ENCODE measurements around the gene ARF3. TPM values are rescaled to one million over a fixed set of nuclear protein-coding genes. Genes with fewer than 3 reads are reported as not detected.

The ARF3 gene
- total and polyA plus RNA-seq, 9 of the 15 experiments (the other 6 are each of a cell fraction or from before 2014, with no cell fraction given) = 5.9 to 170 (median 64.4) TPM

DNA sequence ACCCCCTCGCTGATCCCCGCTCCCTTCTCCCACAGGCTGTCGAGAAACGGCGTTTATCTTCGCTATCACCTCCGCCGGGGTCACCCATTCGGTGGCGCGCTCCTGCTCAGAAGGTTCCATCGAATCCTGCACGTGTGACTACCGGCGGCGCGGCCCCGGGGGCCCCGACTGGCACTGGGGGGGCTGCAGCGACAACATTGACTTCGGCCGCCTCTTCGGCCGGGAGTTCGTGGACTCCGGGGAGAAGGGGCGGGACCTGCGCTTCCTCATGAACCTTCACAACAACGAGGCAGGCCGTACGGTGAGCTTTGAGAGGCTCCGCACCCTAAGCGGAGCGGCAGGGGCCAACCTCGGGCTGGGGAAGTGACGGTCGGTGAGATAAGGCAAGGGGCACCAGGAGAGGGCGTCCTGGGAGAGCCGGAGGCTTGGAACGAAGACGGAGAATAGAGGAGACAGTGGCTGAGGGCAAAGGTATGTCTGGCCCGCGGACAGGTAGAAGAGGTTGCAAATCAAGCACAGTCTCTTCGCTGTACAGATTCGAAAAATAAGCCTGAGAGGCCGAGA lies 23.2 kb upstream of the ARF3 start:
- H3K36me3 ChIP-seq (ENCODE audit: control insufficient read depth, insufficient read depth, low read length) = no peaks in the 10 kb centered on the region
- DNase-seq (ENCODE audit: extremely low read depth in 1 of 4, low spot score in 3 of 4) = peak in 2 of 4 experiments; percentile 59 to 60
- 24% methylated on average over 31 of the region's 46 CpGs for WGBS (ENCODE audit: insufficient coverage, low coverage, missing lambda C conversion rate)
- peak; percentile 39 for ATAC-seq
- H3K79me2 ChIP-seq (ENCODE audit: control insufficient read depth, insufficient read depth, low read length) = no peaks in the 10 kb centered on the region
- H3K27ac ChIP-seq (ENCODE audit: extremely low read depth, low read depth, low read length) = no peak overlapping the region
- ChIA-PET POLR2A (interaction anchor here (0.9 to 1.8 kb wide), 3 partner anchors 8 to 180 kb away, joined by 3 to 6 read pairs (median 5); no protein-coding TSS in a partner anchor), CTCF (ENCODE audit: low intra/inter-chr PET ratio) (no interaction called here)
- peaks cover 44 to 65% of the 10 kb centered on the region in 2 experiments; a peak in 4 of 5 replicates for H3K27me3 ChIP-seq (ENCODE audit: control insufficient read depth in 2 of 2, insufficient read depth in 2 of 2, low read length in 2 of 2)
- TF ChIP-seq ZNF785 (CRISPR knock-in tag; IDR thresholded peaks at IDR 0.05) (no peak), GABPB1 (CRISPR knock-in tag; IDR thresholded peaks at IDR 0.05) (peak; percentile 3; the same call in 1 of the 2 replicates), NUFIP1 (IDR thresholded peaks at IDR 0.05; ENCODE audit: partially characterized antibody) (no peak), HNRNPLL (IDR thresholded peaks at IDR 0.05; ENCODE audit: low read depth, low read length, poor library complexity, severe bottlenecking) (peak; percentile 8), CBFA2T2 (conservative IDR thresholded peaks at IDR 0.05) (no peak), ATF7 (IDR thresholded peaks at IDR 0.05) (no peak), SRSF3 (IDR thresholded peaks at IDR 0.05; ENCODE audit: insufficient read depth, low read length) (no peak), EZH2 (IDR thresholded peaks at IDR 0.05; ENCODE audit: borderline replicate concordance, low read depth, low read length) (peak; percentile 76)
- TF ChIP-seq, protein P1, sequence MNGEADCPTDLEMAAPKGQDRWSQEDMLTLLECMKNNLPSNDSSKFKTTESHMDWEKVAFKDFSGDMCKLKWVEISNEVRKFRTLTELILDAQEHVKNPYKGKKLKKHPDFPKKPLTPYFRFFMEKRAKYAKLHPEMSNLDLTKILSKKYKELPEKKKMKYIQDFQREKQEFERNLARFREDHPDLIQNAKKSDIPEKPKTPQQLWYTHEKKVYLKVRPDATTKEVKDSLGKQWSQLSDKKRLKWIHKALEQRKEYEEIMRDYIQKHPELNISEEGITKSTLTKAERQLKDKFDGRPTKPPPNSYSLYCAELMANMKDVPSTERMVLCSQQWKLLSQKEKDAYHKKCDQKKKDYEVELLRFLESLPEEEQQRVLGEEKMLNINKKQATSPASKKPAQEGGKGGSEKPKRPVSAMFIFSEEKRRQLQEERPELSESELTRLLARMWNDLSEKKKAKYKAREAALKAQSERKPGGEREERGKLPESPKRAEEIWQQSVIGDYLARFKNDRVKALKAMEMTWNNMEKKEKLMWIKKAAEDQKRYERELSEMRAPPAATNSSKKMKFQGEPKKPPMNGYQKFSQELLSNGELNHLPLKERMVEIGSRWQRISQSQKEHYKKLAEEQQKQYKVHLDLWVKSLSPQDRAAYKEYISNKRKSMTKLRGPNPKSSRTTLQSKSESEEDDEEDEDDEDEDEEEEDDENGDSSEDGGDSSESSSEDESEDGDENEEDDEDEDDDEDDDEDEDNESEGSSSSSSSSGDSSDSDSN (IDR thresholded peaks at IDR 0.05; ENCODE audit: borderline replicate concordance in 1 of 2, low read depth in 2 of 2, low read length in 2 of 2) = 0 out of 4 replicates have a peak, but pooled peaks of 1 of the 2 experiments have one; percentile 50
- TF ChIP-seq, protein P2, sequence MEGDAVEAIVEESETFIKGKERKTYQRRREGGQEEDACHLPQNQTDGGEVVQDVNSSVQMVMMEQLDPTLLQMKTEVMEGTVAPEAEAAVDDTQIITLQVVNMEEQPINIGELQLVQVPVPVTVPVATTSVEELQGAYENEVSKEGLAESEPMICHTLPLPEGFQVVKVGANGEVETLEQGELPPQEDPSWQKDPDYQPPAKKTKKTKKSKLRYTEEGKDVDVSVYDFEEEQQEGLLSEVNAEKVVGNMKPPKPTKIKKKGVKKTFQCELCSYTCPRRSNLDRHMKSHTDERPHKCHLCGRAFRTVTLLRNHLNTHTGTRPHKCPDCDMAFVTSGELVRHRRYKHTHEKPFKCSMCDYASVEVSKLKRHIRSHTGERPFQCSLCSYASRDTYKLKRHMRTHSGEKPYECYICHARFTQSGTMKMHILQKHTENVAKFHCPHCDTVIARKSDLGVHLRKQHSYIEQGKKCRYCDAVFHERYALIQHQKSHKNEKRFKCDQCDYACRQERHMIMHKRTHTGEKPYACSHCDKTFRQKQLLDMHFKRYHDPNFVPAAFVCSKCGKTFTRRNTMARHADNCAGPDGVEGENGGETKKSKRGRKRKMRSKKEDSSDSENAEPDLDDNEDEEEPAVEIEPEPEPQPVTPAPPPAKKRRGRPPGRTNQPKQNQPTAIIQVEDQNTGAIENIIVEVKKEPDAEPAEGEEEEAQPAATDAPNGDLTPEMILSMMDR (IDR thresholded peaks at IDR 0.05 in 2 of 3, conservative IDR thresholded peaks at IDR 0.05 in 1 of 3; ENCODE audit: insufficient read depth in 2 of 3, low read depth in 1 of 3, low read length in 3 of 3) = peak in 2 of 3 experiments; percentile 26 to 36; a peak in 2 of 6 replicates
- TF ChIP-seq, protein P3, sequence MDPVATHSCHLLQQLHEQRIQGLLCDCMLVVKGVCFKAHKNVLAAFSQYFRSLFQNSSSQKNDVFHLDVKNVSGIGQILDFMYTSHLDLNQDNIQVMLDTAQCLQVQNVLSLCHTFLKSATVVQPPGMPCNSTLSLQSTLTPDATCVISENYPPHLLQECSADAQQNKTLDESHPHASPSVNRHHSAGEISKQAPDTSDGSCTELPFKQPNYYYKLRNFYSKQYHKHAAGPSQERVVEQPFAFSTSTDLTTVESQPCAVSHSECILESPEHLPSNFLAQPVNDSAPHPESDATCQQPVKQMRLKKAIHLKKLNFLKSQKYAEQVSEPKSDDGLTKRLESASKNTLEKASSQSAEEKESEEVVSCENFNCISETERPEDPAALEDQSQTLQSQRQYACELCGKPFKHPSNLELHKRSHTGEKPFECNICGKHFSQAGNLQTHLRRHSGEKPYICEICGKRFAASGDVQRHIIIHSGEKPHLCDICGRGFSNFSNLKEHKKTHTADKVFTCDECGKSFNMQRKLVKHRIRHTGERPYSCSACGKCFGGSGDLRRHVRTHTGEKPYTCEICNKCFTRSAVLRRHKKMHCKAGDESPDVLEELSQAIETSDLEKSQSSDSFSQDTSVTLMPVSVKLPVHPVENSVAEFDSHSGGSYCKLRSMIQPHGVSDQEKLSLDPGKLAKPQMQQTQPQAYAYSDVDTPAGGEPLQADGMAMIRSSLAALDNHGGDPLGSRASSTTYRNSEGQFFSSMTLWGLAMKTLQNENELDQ (CRISPR knock-in tag; IDR thresholded peaks at IDR 0.05; ENCODE audit: borderline replicate concordance) = no peak
- TF ChIP-seq, protein P4, sequence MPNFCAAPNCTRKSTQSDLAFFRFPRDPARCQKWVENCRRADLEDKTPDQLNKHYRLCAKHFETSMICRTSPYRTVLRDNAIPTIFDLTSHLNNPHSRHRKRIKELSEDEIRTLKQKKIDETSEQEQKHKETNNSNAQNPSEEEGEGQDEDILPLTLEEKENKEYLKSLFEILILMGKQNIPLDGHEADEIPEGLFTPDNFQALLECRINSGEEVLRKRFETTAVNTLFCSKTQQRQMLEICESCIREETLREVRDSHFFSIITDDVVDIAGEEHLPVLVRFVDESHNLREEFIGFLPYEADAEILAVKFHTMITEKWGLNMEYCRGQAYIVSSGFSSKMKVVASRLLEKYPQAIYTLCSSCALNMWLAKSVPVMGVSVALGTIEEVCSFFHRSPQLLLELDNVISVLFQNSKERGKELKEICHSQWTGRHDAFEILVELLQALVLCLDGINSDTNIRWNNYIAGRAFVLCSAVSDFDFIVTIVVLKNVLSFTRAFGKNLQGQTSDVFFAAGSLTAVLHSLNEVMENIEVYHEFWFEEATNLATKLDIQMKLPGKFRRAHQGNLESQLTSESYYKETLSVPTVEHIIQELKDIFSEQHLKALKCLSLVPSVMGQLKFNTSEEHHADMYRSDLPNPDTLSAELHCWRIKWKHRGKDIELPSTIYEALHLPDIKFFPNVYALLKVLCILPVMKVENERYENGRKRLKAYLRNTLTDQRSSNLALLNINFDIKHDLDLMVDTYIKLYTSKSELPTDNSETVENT (CRISPR knock-in tag; IDR thresholded peaks at IDR 0.05) = no peak
- no peaks in the 10 kb centered on the region; the same call in none of the 2 replicates for H4K20me1 ChIP-seq (replicated peaks; ENCODE audit: control insufficient read depth, insufficient read depth, low read length)
- H2AFZ ChIP-seq (ENCODE audit: low read depth, low read length) = no peak overlapping the region
- no peaks in the 10 kb centered on the region for H3K9me3 ChIP-seq (replicated peaks; ENCODE audit: control insufficient read depth, insufficient read depth, low read depth, low read length)
- peak overlapping the region in 1 of 2 experiments; percentile 59; a peak in 1 of 4 replicates for H3K9ac ChIP-seq (ENCODE audit: insufficient read depth in 1 of 2, low read depth in 2 of 2, low read length in 2 of 2)
- in situ Hi-C loops (cut with MboI) (no loop called here), intact Hi-C loops (cut with micrococcal nuclease) (loop anchor here (10.0 kb wide), 1 partner anchor 226 kb away; no protein-coding TSS in a partner anchor)
- H3K4me2 ChIP-seq (ENCODE audit: insufficient read depth, low read length) = no peak overlapping the region
- H3K4me3 ChIP-seq = no peak overlapping the region
- BruUV-seq (replicated peaks) = no TSS peak
- H3K4me1 ChIP-seq (replicated peaks in 1 of 2; ENCODE audit: control insufficient read depth in 2 of 2, insufficient read depth in 2 of 2, low read length in 2 of 2) = peaks cover 6 to 42% of the 10 kb centered on the region in 2 experiments; a peak in 3 of 5 replicates
- no peak for FAIRE-seq
- peaks cover 3% of the 10 kb centered on the region for H3K9me1 ChIP-seq (ENCODE audit: control insufficient read depth, insufficient read depth, low read length)

Data from K562 (cell line).